Activated CD8-positive, alpha-beta memory T cell treated with anti-CD3 and anti-CD28 coated beads for 4 hours (primary cell): ENCODE measurements around the gene DEGS1.

ENCODE experiments used
- DNase-seq, 2 donors: peaks; one replicate each; pipeline ENCODE4 v3.0.0-alpha.2; 2020; ENCODE audit warnings: low read depth in 2 of 2

Gene DEGS1

DNA sequence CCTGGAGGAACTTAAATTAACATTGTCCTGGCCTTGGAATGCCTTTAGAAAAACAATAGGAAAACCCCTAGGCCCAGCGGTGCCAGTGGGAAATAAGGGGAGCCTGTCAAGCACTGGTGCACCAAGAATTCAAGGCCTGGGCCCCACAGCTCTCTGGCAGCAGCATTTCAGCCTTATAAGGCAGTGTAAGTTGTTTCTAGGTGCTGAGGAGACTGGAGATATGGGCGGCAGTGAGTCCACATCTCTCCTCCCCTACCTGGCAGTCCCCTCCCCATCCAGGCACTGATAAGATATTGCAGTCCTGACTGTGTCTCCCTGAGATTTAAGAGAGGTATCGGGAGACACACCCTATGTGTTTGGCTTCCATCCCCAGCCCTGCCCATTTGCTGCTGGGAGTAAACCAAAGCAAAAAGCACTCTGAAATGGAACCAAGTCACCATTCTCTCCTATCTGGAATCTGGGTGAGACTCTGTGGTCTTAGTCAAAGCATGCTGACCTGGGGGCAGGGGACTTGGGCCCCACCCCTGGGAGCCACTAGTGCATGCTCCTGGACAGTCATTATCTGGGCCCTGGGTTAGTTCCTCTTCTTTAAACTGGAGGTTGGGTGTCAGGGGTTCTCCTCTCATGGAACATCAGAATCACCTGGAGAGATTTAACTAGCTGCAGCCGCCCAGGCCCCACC is 30.5 kb downstream of the DEGS1 start:
- DNase-seq: no peak

DNA sequence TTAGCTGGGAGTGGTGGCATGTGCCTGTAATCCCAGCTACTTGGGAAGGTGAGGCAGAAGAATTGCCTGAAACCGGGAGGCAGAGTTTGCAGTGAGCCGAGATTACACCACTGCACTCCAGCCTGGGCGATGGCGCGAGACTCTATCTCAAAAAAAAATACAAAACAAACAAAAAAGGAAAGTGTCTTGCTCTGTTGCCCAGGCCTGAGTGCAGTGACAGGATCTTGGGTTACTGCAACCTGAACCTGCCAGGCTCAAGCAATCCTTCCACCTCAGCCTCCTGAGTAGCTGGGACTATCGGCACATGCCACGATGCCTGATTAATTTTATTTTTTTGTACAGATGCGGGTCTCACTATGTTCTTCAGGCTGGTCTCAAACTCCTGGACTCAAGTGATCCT is 33.3 kb downstream of the DEGS1 start:
- no peak for DNase-seq

DNA sequence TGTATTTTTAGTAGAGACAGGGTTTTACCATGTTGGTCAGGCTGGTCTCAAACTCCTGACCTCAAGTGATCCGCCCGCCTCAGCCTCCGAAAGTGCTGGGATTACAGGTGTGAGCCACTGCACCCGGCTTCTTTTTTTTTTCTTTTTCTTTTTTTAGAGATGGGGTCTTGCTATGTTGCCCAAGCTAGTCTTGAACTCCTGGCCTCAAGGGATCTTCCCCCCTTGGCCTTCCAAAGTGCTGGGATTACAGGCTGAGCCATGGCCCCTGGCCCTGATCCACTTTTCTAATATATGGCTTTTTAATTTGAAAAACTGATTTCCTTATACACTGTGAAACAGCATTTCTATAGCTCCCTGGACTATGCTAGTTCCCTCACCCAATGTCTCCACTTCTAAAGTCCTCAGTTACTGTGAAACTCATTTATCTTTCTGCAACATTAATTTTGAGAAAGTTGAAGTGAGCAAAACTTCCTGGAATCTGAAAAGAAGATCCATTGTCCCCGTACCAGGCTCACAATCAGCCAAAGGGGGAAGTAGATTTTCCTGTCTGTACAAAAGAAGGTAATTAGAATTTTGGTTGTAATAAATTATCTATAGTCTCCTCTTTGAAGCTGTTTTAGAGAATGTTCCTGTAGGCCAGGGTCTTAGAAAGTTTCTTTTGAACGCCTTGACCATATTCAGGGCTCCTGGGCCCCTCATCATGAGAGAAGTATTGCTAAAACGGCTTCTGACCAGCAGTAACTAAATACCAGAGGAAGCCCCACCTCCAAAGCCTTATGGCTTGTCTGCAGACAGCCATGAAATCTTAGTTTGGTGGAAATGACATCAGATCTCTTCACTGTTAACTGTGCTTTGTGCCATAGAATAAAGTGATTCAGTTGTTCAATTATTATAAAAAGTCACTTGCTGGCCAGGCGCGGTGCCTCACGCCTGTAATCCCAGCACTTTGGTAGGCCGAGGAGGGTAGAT is 34.9 kb downstream of the DEGS1 start:
- no peak for DNase-seq

DNA sequence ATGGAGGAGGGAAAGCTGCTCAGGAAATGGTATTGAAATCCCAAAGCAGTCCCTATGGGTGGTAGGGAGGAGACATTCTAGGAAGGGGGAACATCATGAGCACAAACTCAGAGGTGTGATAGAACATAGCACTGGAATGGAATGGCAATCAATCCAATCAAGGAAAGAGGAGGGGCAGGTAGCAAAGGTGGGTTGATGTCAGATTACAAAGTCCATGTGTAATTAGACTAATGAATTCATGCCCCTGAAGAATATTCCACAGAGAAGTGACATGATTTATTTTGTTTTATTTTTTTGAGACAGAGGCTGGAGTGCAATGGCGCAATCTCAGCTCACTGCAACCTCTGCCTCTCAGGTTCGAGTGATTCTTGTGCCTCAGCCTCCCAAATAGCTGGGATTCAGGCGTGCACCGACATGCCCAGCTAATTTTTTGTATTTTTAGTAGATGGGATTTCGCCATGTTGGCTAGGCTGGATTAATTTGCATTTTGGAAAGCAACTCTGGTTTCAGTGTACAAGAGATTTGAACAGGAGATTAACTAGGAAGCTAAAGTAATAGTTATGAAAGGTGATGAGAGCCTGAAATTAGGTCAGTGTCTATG is 36.1 kb downstream of the DEGS1 start:
- DNase-seq: no peak

DNA sequence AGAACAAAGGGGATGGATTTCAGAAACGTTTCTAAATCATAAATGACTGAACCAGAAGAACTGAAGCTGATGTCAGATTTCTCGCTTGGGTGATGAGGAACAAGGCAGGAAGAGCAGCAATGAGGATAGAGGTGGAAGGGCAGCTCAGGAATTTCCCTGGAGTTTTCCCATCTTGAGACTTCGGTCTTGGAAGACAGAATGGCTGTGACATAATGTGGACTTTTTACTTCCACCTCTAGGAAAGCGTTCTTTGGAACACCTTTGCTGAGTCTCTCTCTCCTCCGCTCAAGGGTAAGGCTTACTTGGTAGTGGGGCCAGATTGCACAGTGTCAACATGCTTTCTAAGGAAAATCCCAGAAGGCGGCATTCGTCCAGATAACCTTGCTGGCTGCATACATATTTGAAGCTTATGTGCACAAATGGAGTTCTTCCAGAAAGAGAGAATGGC is 36.6 kb downstream of the DEGS1 start:
- DNase-seq: no peak

DNA sequence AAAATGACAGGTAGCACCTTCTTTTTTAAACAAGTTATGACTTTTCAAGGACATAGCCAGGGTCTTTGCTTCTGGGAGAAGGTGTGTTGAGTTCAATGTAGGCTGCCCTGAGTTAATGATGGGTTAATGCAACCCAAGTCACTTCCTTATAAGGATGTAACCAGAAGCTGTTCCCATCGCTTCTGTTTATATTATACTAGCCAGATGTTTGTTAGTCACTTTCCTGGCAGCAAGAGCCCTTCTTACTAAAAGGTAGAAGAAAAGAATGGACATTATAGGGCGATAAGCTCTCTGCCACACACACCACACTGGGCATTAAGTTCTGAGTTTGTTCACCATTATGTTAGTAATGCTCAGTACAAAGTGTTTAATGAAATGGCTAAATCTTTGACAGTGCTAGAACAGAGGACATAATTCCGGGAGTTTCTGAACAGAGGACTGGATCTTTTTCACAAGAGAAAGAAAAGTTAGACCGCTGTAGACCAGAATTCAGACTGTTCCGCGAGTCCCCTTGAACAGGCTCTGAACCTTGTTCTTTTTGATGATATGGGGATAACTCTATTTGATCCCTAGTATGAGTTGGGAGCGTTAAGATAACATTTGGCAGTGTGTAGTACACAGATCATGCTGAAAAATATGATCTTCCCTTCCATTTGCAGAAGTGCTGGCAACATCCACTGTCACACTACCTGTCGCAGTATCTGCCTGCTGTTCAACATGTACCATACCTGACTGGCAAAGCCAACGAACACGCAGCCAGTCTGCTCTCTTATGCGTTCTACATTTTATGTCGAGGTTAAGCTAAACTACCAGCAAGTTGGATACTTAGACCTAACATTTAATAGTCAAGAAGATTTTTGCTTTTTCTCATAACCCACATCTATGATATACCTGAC is 41.0 kb downstream of the DEGS1 start:
- DNase-seq: no peak

DNA sequence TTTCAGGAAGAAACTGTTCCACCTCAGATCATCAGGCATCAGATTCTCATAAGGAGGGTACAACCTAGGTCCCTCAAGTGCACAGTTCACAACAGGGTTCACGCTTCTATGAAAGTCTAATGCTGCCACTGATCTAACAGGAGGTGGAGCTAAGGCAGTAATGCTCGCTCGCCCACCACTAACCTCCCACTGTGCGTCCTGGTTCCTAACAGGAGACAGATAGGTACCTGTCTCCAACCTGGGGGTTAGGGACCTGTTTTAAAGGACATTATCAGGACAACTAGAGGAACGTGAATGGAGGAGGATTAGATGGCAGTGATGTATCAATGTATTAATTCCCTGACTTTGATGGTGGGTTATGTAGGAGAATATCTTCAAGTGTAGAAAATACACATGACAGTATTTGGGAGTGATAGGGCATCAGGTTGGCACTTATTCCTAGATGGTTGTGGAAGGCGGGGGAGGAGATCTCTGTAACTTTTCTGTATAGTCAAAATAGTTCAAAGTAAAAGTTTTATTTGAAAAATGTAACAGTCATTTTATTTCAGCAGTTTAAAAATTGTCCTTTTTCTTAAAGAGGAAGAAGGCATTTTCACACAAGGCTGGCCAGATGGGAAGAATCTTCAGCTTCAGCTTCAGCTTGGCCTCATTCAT is 43.9 kb downstream of the DEGS1 start:
- no peak for DNase-seq

DNA sequence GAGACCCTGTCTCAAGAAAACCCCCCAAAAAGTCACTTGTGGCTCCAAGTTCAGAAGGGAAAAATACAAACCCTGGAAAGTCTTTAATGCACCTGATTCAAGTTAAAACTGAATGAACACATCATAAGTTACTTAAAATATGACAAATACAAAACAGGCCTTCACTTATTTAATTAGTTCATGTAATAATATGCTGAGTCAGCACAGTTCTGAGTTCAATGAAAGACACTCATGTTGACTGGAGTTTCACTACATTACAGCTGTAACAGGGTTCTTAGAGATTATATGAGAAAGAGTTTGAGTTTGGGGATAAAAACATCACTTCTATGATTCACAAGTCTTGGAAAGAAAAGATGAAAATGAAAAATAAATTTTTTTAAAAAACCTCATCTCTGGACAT is 51.0 kb downstream of the DEGS1 start:
- no peak for DNase-seq

DNA sequence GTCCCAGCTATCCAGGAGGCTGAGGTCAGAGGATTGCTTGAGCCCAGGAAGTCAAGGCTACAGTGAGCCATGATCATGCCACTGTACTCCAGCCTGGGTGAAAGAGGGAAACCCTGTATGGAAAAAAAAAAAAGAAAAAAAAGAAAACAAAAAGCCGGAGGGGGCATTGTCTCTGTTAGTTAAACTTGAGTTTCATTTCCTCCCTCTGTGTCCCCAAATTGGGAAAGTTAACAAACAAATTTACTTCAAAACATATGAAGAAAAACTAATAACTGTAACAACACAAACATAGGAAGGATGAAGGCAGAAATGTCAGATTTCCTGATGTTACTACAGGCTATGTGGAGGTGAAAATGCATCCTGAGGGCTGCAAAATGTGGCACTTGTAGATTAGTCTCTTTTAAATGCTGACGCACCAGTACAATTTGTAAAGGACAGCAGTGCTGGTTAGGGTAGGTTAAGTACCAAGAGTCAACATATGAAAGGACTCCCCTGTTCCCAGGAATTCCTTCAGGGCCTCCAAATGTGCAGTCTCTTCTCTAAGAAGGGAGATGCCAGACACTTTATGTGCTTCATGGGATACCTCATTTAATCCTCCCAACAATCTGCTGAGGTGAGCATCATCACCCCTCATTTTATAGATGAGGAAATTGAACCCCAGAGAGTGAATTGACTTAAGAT is 52.9 kb downstream of the DEGS1 start:
- DNase-seq: no peak

DNA sequence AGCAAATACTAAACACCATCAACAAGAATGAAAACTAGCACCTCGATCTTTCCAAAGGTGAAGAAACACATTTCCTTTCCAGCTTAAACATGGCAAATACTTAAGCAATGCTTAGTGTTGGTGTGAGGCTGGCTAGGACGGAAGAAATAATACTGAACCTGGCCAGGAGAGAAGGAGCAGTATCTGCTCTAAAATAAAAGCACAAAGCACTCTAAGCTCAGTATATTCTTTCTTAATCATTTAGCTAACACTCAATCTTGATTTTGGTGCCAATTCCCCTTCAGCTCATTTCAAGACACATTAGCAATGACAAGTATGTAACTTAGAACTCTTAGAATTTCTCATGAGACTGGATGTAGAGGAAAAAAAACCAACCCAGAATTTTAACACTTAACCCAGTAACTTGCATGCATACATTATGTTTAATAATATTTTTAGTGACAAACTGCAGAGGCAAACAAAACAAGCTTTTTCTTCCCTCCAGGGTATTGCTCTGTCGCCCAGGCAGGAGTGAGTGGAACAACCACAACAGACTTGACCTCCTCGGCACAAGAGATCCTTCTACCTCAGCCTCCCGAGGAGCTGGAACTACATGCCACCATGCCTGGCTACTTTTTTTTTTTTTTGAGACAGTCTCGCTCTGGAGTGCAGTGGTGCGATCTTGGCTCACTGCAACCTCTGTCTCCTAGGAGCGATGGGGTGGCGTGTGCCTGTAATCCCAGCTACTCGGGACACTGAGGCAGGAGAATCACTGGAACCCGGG is 54.3 kb downstream of the DEGS1 start:
- DNase-seq: no peak

DNA sequence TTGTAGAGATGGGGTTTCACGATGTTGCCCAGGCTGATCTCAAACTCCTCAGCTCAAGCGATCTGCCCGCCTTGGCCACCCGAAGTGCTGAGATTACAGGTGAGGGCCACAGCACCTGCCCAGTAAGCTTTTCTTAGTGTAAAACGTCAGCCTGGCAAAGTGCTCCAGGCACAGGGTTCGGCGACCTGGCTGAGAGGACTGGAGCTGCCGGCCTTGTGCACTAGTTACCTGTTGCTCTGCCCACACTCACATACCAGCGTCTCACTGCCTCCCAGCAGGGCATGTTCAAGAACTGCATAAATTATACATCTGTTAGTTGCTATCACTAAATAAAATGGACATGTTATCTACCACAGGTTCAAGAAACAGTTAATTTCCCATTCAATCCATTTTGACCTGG is 55.2 kb downstream of the DEGS1 start:
- no peak for DNase-seq

DNA sequence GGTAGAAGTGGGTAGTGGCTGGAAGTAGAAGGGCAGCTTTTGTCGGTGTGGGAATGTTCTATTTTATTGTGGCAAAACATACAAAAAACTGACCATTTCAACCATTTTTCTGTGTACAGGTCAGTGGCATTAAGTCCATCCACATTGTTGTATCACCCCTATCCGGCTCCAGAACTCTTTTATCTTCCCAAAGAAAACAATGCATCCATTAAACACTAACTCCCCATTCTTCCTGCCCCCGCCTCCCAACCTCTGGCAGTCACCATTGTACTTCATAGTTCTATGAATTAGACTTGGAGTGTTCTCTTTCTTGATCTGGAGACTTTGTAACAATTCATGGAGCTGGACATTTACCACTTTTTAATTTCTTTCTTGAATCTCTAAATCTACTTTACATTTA is 55.7 kb downstream of the DEGS1 start:
- no peak for DNase-seq
